SKM-1 (cell line): ENCODE data around the gene NSL1.
A peak's percentile ranks its signal among the peaks of the same experiment; 100 is the strongest.
"Not testable (repeated sequence)": the region's sequence is repeated elsewhere in the genome, so short reads cannot be mapped to it uniquely, and the experiment has no call there.

Experiments used
- DNase-seq: peaks from one replicate; lab custom pipeline; 2025; ENCODE audit not compliant: unreplicated experiment; lab: John Stamatoyannopoulos, UW

The NSL1 gene

GRCh38 chr1:212752252-212752933 lies 39.2 kb downstream of the NSL1 start:
- peak; percentile 70 for DNase-seq

GRCh38 chr1:212749821-212750535 lies 41.6 kb downstream of the NSL1 start:
- DNase-seq, result peak; percentile 41

- DNase-seq, result no peak
Observed at GRCh38 chr1:212746546-212746945, 45.0 kb downstream of the NSL1 start.

GRCh38 chr1:212745303-212745702 lies 46.3 kb downstream of the NSL1 start:
- no peak for DNase-seq

GRCh38 chr1:212743901-212744475 lies 47.6 kb downstream of the NSL1 start:
- DNase-seq, result no peak

GRCh38 chr1:212738330-212738729 lies 53.2 kb downstream of the NSL1 start:
- no peak for DNase-seq

- DNase-seq, result no peak
Observed at GRCh38 chr1:212737559-212737958, 54.0 kb downstream of the NSL1 start.

- no peak for DNase-seq
Observed at GRCh38 chr1:212733109-212733508, 58.5 kb downstream of the NSL1 start.

GRCh38 chr1:212731630-212732029 lies 59.9 kb downstream of the NSL1 start:
- no peak for DNase-seq

GRCh38 chr1:212728606-212729005 lies 63.0 kb downstream of the NSL1 start:
- DNase-seq, result no peak

- DNase-seq, result no peak
Observed at GRCh38 chr1:212727386-212728181, 64.0 kb downstream of the NSL1 start.

GRCh38 chr1:212724679-212725078 lies 66.9 kb downstream of the NSL1 start:
- not testable (repeated sequence) for DNase-seq

- no peak for DNase-seq
Observed at GRCh38 chr1:212722270-212722957, 69.2 kb downstream of the NSL1 start.

GRCh38 chr1:212721388-212722247 lies 70.0 kb downstream of the NSL1 start:
- no peak for DNase-seq

- no peak for DNase-seq
Observed at GRCh38 chr1:212719633-212720032, 71.9 kb downstream of the NSL1 start.

GRCh38 chr1:212718499-212718898 lies 73.1 kb downstream of the NSL1 start:
- no peak for DNase-seq

- DNase-seq, result no peak
Observed at GRCh38 chr1:212716161-212716560, 75.4 kb downstream of the NSL1 start.

GRCh38 chr1:212713465-212714136 lies 78.0 kb downstream of the NSL1 start:
- DNase-seq, result no peak
